ENCODE data around the gene ZNRF1. TPM values are rescaled to one million over a fixed set of nuclear protein-coding genes. Genes with fewer than 3 reads are reported as not detected.

Gene ZNRF1
- total RNA-seq, 2 donors from 2014 or later = 15.3 to 19.8 TPM

GRCh38 chr16:75148311-75149195 lies 149.7 kb downstream of the ZNRF1 start, which contains the start of gene ZFP1:
Gene ZFP1 (plus strand): TSS chr16:75148524. CDS start chr16:75152952, 4,428 bp downstream.
- H3K36me3 ChIP-seq = peaks cover 5% of the 10 kb centered on the region
- peaks cover 0 to 9% of the 10 kb centered on the region in 2 donors for H3K4me1 ChIP-seq
- DNase-seq (ENCODE audit: low spot score) = peak; percentile 95
- TF ChIP-seq, protein P1, sequence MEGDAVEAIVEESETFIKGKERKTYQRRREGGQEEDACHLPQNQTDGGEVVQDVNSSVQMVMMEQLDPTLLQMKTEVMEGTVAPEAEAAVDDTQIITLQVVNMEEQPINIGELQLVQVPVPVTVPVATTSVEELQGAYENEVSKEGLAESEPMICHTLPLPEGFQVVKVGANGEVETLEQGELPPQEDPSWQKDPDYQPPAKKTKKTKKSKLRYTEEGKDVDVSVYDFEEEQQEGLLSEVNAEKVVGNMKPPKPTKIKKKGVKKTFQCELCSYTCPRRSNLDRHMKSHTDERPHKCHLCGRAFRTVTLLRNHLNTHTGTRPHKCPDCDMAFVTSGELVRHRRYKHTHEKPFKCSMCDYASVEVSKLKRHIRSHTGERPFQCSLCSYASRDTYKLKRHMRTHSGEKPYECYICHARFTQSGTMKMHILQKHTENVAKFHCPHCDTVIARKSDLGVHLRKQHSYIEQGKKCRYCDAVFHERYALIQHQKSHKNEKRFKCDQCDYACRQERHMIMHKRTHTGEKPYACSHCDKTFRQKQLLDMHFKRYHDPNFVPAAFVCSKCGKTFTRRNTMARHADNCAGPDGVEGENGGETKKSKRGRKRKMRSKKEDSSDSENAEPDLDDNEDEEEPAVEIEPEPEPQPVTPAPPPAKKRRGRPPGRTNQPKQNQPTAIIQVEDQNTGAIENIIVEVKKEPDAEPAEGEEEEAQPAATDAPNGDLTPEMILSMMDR (IDR thresholded peaks at IDR 0.05) = no peak
- H3K4me3 ChIP-seq = peak within 1 kb of the TSS; percentile 86 to 96
- H3K27me3 ChIP-seq = no peaks in the 10 kb centered on the region
- H3K9me3 ChIP-seq = peaks cover 0 to 21% of the 10 kb centered on the region in 2 donors
- peak within 1 kb of the TSS; percentile 97 to 98 for H3K27ac ChIP-seq

DNA sequence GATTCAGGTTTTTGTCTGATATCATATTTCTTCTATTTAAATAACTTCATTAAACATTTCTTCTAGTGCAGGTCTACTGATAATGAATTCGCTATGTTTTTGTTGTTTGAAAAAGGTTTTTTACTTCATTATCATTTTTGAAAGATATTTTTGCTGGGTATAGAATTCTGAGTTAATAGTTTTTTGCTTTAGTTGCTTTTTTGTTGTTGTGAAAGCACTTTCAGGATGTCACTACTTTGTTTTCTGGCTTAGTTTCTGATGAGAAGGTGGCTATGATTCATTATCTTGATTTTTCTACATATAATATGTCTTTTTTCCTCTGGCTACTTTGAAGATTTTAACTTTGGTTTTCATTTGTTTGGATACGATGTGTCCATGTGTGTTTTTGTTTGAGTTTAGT lies 153.0 kb downstream of the ZNRF1 start:
- Histone ChIP-seq H3K36me3 (peaks cover 29% of the 10 kb centered on the region), H3K27ac (no peak overlapping the region), H3K27me3 (no peaks in the 10 kb centered on the region), H3K4me1 (peaks cover 0 to 9% of the 10 kb centered on the region in 2 donors), H3K4me3 (no peak overlapping the region), H3K9me3 (peaks cover 0 to 21% of the 10 kb centered on the region in 2 donors)
- TF ChIP-seq, protein P1 (IDR thresholded peaks at IDR 0.05) = no peak
- DNase-seq (ENCODE audit: low spot score) = no peak

- Histone ChIP-seq H3K9me3 (peaks cover 0 to 21% of the 10 kb centered on the region in 2 donors), H3K27ac (no peak overlapping the region), H3K36me3 (peaks cover 29% of the 10 kb centered on the region), H3K27me3 (no peaks in the 10 kb centered on the region), H3K4me3 (no peak overlapping the region), H3K4me1 (peaks cover 0 to 9% of the 10 kb centered on the region in 2 donors)
- no peak for DNase-seq (ENCODE audit: low spot score)
- TF ChIP-seq, protein P1 (IDR thresholded peaks at IDR 0.05) = no peak
Observed at GRCh38 chr16:75152635-75153034, 153.8 kb downstream of the ZNRF1 start.

GRCh38 chr16:75160386-75160785 lies 161.6 kb downstream of the ZNRF1 start:
- no peak for DNase-seq (ENCODE audit: low spot score)
- no peak overlapping the region for H3K4me3 ChIP-seq
- no peaks in the 10 kb centered on the region for H3K9me3 ChIP-seq
- no peak overlapping the region for H3K27ac ChIP-seq
- H3K27me3 ChIP-seq = no peaks in the 10 kb centered on the region
- peaks cover 6% of the 10 kb centered on the region for H3K36me3 ChIP-seq
- no peaks in the 10 kb centered on the region for H3K4me1 ChIP-seq
- TF ChIP-seq, protein P1 (IDR thresholded peaks at IDR 0.05) = no peak

Other genes with a start within 250 kb of the ZNRF1 start
- gene FA2H, start 224.2 kb upstream of the ZNRF1 start, total RNA-seq = under 1 TPM in 1 of 2 donors, not detected in 1; 0.35 TPM
- 10 to 100 TPM; 12.5 to 18.0 TPM for gene WDR59, start 13.9 kb upstream of the ZNRF1 start, total RNA-seq
- gene LDHD, start 117.8 kb downstream of the ZNRF1 start, total RNA-seq = 10 to 100 TPM; 28.8 to 65.6 TPM
- 1 to 10 TPM; 8.6 to 8.8 TPM for gene ZFP1, start 149.5 kb downstream of the ZNRF1 start, total RNA-seq
- gene CTRB2, start 208.1 kb downstream of the ZNRF1 start, total RNA-seq = not detected
- not detected for gene CTRB1, start 220.0 kb downstream of the ZNRF1 start, total RNA-seq

Measured in right atrium auricular region (tissue), 2 donors.